Esophagus (tissue), 2 donors: Measurements from ENCODE around the gene TNFSF9. TPM values are rescaled to one million over a fixed set of nuclear protein-coding genes. Genes with fewer than 3 reads are reported as not detected.
"Not testable (repeated sequence)": the region's sequence is repeated elsewhere in the genome, so short reads cannot be mapped to it uniquely, and the experiment has no call there.

ENCODE experiments used
- H3K27ac ChIP-seq, 2 donors: one replicate each; pipeline ENCODE4 v1.5.1; 2013; ENCODE audit warnings: low read depth in 2 of 2, mild to moderate bottlenecking in 2 of 2, inconsistent platforms in 1 of 2, low read length in 1 of 2, moderate library complexity in 1 of 2
- H3K27me3 ChIP-seq, 2 donors: one replicate each; pipeline ENCODE4 v1.6.1; 2013; ENCODE audit warnings: low read length in 2 of 2, control low read depth in 1 of 2, mild to moderate bottlenecking in 1 of 2; ENCODE audit not compliant: insufficient read depth in 2 of 2, control insufficient read depth in 1 of 2
- H3K36me3 ChIP-seq, 2 donors: one replicate each; pipeline ENCODE4 v1.6.1; 2013; ENCODE audit warnings: low read length in 1 of 2; ENCODE audit not compliant: control insufficient read depth in 2 of 2, insufficient read depth in 2 of 2
- H3K4me1 ChIP-seq, 2 donors: one replicate each; pipeline ENCODE4 v1.6.1; 2013; ENCODE audit warnings: low read length in 1 of 2; ENCODE audit not compliant: control insufficient read depth in 2 of 2, insufficient read depth in 2 of 2
- H3K4me3 ChIP-seq, 2 donors: one replicate each; pipeline ENCODE4 v1.5.1; 2013; ENCODE audit warnings: low read length in 2 of 2, mild to moderate bottlenecking in 2 of 2, low read depth in 1 of 2, moderate library complexity in 1 of 2
- H3K9me3 ChIP-seq, 2 donors: one replicate each; pipeline ENCODE4 v1.6.1; 2013; ENCODE audit warnings: mild to moderate bottlenecking in 2 of 2, low read depth in 1 of 2, low read length in 1 of 2, moderate library complexity in 1 of 2; ENCODE audit not compliant: control insufficient read depth in 2 of 2, insufficient read depth in 1 of 2
- WGBS, 2 donors: extraction: QIAGEN DNeasy Blood & Tissue Kit; methylation state at CpG; one replicate each; pipeline ENCODE4 v1.1.7; 2013; 5-methylcytosine and 5-hydroxymethylcytosine counted together
- polyA plus RNA-seq, 2 donors: library from polyadenylated mRNA; stranded (reverse); fragments of 200-250 nt; gene quantifications; one replicate each; pipeline ENCODE4 v1.2.3, GENCODE V29; 2013
- donor health status: healthy with polysubstance abuse.
- donor health status: Bipolar disorder and iron deficiency.

Gene TNFSF9
- polyA plus RNA-seq, 2 donors, result 4.8 to 8.2 TPM

GRCh38 chr19:6566727-6567126 is 35.9 kb downstream of the TNFSF9 start:
- not testable (repeated sequence) for H3K36me3 ChIP-seq, H3K27ac ChIP-seq, H3K9me3 ChIP-seq, H3K4me1 ChIP-seq, H3K4me3 ChIP-seq, H3K27me3 ChIP-seq
- WGBS, 2 donors, result 69 to 72% methylated on average over 3 of the region's 3 CpGs

GRCh38 chr19:6568010-6568526 is 37.2 kb downstream of the TNFSF9 start:
- Histone ChIP-seq H3K36me3 (no peaks in the 10 kb centered on the region), H3K4me1 (no peaks in the 10 kb centered on the region), H3K4me3 (no peak overlapping the region), H3K9me3 (peaks cover 0 to 5% of the 10 kb centered on the region in 2 donors), H3K27ac (no peak overlapping the region), H3K27me3 (no peaks in the 10 kb centered on the region)
- WGBS, 2 donors, result 58% methylated on average over 8 of the region's 8 CpGs

GRCh38 chr19:6568816-6569215 is 38.0 kb downstream of the TNFSF9 start:
- H3K27me3 ChIP-seq, result no peaks in the 10 kb centered on the region
- WGBS, 2 donors, result 64 to 66% methylated on average over 3 of the region's 3 CpGs

GRCh38 chr19:6570764-6571163 is 39.9 kb downstream of the TNFSF9 start:
- no peaks in the 10 kb centered on the region for H3K27me3 ChIP-seq

More at GRCh38 chr19:6568816-6569215, 38.0 kb downstream of the TNFSF9 start:
- Histone ChIP-seq H3K4me1 (no peaks in the 10 kb centered on the region), H3K36me3 (no peaks in the 10 kb centered on the region), H3K27ac (no peak overlapping the region), H3K4me3 (no peak overlapping the region), H3K9me3 (peaks cover 0 to 3% of the 10 kb centered on the region in 2 donors)

GRCh38 chr19:6571167-6571566 is 40.3 kb downstream of the TNFSF9 start:
- H3K4me1 ChIP-seq, result no peaks in the 10 kb centered on the region
- no peaks in the 10 kb centered on the region for H3K27me3 ChIP-seq
- no peak overlapping the region for H3K4me3 ChIP-seq
- H3K27ac ChIP-seq, result no peak overlapping the region
- H3K36me3 ChIP-seq, result no peaks in the 10 kb centered on the region
- peaks cover 0 to 2% of the 10 kb centered on the region in 2 donors for H3K9me3 ChIP-seq

More at GRCh38 chr19:6570764-6571163, 39.9 kb downstream of the TNFSF9 start:
- Histone ChIP-seq H3K9me3 (peaks cover 0 to 2% of the 10 kb centered on the region in 2 donors), H3K4me3 (no peak overlapping the region), H3K27ac (no peak overlapping the region), H3K4me1 (no peaks in the 10 kb centered on the region), H3K36me3 (no peaks in the 10 kb centered on the region)
- 49 to 60% methylated on average over 3 of the region's 3 CpGs for WGBS, 2 donors

- Histone ChIP-seq H3K4me3 (no peak overlapping the region), H3K9me3 (peaks cover 0 to 2% of the 10 kb centered on the region in 2 donors), H3K36me3 (no peaks in the 10 kb centered on the region), H3K4me1 (no peaks in the 10 kb centered on the region), H3K27me3 (no peaks in the 10 kb centered on the region), H3K27ac (no peak overlapping the region)
- 51 to 54% methylated on average over 4 of the region's 4 CpGs for WGBS, 2 donors
Measured at GRCh38 chr19:6572217-6572616, 41.4 kb downstream of the TNFSF9 start.

- no peak overlapping the region for H3K4me3 ChIP-seq
- H3K36me3 ChIP-seq, result no peaks in the 10 kb centered on the region
- H3K27me3 ChIP-seq, result no peaks in the 10 kb centered on the region
- peaks cover 0 to 2% of the 10 kb centered on the region in 2 donors for H3K9me3 ChIP-seq
- no peaks in the 10 kb centered on the region for H3K4me1 ChIP-seq
- WGBS, 2 donors, result 79 to 88% methylated on average over 1 of the region's 1 CpG
- H3K27ac ChIP-seq, result no peak overlapping the region
Measured at GRCh38 chr19:6573350-6573749, 42.5 kb downstream of the TNFSF9 start.

GRCh38 chr19:6576869-6577475 is 46.1 kb downstream of the TNFSF9 start:
- Histone ChIP-seq H3K4me3 (no peak overlapping the region), H3K9me3 (peaks cover 0 to 2% of the 10 kb centered on the region in 2 donors), H3K27me3 (no peaks in the 10 kb centered on the region), H3K36me3 (no peaks in the 10 kb centered on the region), H3K4me1 (no peaks in the 10 kb centered on the region), H3K27ac (peak overlapping the region; percentile 65 to 87)
- 51 to 52% methylated on average over 5 of the region's 5 CpGs for WGBS, 2 donors

- Histone ChIP-seq H3K4me3 (no peak overlapping the region), H3K27ac (peak overlapping the region; percentile 65 to 87), H3K27me3 (no peaks in the 10 kb centered on the region), H3K9me3 (no peaks in the 10 kb centered on the region), H3K36me3 (no peaks in the 10 kb centered on the region), H3K4me1 (no peaks in the 10 kb centered on the region)
- 48 to 54% methylated on average over 5 of the region's 5 CpGs for WGBS, 2 donors
Measured at GRCh38 chr19:6577476-6578125, 46.8 kb downstream of the TNFSF9 start.
